Stimulated activated CD8-positive, alpha-beta memory T cell treated with anti-CD3 and anti-CD28 coated beads, Interleukin-12 subunit alpha, Interleukin-12 subunit beta, amount 100 ng/mL, for 4 hours (primary cell): Measurements from ENCODE around the gene ACP4.

Experiments
- DNase-seq: peaks from one replicate; pipeline ENCODE4 v3.0.0-alpha.2; 2020; ENCODE audit warnings: low read depth

Gene ACP4

GRCh38 chr19:50822661-50823208, 32.5 kb downstream of the ACP4 start:
- no peak for DNase-seq

GRCh38 chr19:50823389-50824042, 33.3 kb downstream of the ACP4 start, which contains the start of gene KLK1:
KLK1 (minus strand) TSS chr19:50823787; CDS start chr19:50823748, 39 bp downstream.
- DNase-seq: no peak

GRCh38 chr19:50826492-50827240, 36.5 kb downstream of the ACP4 start:
- DNase-seq: no peak

GRCh38 chr19:50827476-50827875, 37.3 kb downstream of the ACP4 start:
- no peak for DNase-seq

- no peak for DNase-seq
These were observed 39.6 kb downstream of the ACP4 start for GRCh38 chr19:50829801-50830200.

GRCh38 chr19:50830266-50831025, 40.2 kb downstream of the ACP4 start:
- DNase-seq: no peak

GRCh38 chr19:50831026-50831396, 40.8 kb downstream of the ACP4 start:
- DNase-seq: no peak

GRCh38 chr19:50832666-50833065, 42.5 kb downstream of the ACP4 start:
- DNase-seq: no peak

- DNase-seq: no peak
These were observed 43.0 kb downstream of the ACP4 start, which contains the start of gene KLK15 for GRCh38 chr19:50833117-50833801. KLK15 (minus strand) TSS chr19:50833574; CDS start chr19:50831492, 2,082 bp downstream.

- no peak for DNase-seq
These were observed 43.6 kb downstream of the ACP4 start for GRCh38 chr19:50833802-50834167.

- no peak for DNase-seq
These were observed 45.0 kb downstream of the ACP4 start for GRCh38 chr19:50835103-50835784.

- peak; percentile 34 for DNase-seq
These were observed 45.7 kb downstream of the ACP4 start for GRCh38 chr19:50835785-50836542.

GRCh38 chr19:50836543-50837195, 46.5 kb downstream of the ACP4 start:
- no peak for DNase-seq

- DNase-seq: no peak
These were observed 47.1 kb downstream of the ACP4 start for GRCh38 chr19:50837300-50837699.

- no peak for DNase-seq
These were observed 48.0 kb downstream of the ACP4 start for GRCh38 chr19:50838239-50838638.

- DNase-seq: no peak
These were observed 49.8 kb downstream of the ACP4 start for GRCh38 chr19:50839712-50840655.

GRCh38 chr19:50842130-50842529, 51.9 kb downstream of the ACP4 start:
- DNase-seq: no peak

GRCh38 chr19:50843205-50843604, 53.0 kb downstream of the ACP4 start:
- DNase-seq: no peak

GRCh38 chr19:50843701-50844221, 53.5 kb downstream of the ACP4 start:
- no peak for DNase-seq
